HepG2 (cell line): ENCODE measurements around the gene FSIP1. TPM values are rescaled to one million over a fixed set of nuclear protein-coding genes. Genes with fewer than 3 reads are reported as not detected.

ENCODE experiments used
- ATAC-seq: fragments of 200-7000 bp; cut with Tn5 transposase; 3 replicates; pipeline ENCODE4 v1.9.1; 2020; ENCODE audit warnings: mild to moderate bottlenecking, moderate library complexity
- BruUV-seq: library from RNA; stranded (reverse); fragments of 400-500 nt; replicated peaks from 2 replicates; lab custom pipeline; 2021; lab: Mats Ljungman, UMichigan
- CTCF ChIA-PET: fragments of 300-600 bp; formaldehyde crosslinking; extraction: SDS; loops from one replicate; lab custom pipeline; 2021; ENCODE audit warnings: low total read pairs, inconsistent platforms, low intra/inter-chr PET ratio; lab: Yijun Ruan, JAX
- POLR2A ChIA-PET: fragments of 350-600 bp; sonication (Branson Sonifier 250); formaldehyde crosslinking; loops from one replicate; lab custom pipeline; 2020; ENCODE audit warnings: antibody characterized with exemption, inconsistent platforms; lab: Yijun Ruan, JAX
- DNase-seq: peaks from one replicate; pipeline ENCODE4 v3.0.0-alpha.2; 2015; ENCODE audit warnings: low spot score
- FAIRE-seq: peaks from 3 replicates; lab custom pipeline; 2011; peaks lifted over from hg19 to GRCh38; lab: Jason Lieb, UNC
- H2AFZ ChIP-seq: one replicate; pipeline ENCODE4 v1.6.1; 2011; ENCODE audit warnings: low read length, inconsistent platforms
- H3K27ac ChIP-seq: fragments of 300-600 bp; 3 replicates; pipeline ENCODE4 v1.8.0; 2011; ENCODE audit warnings: mixed run types, mild to moderate bottlenecking, mixed read lengths, low read length, inconsistent platforms; ENCODE audit not compliant: insufficient read depth; ENCODE audit errors: extremely low read length
- H3K27me3 ChIP-seq, 2 experiments: fragments of 200-600 bp in 1 of 2; 2 replicates in 1 of 2; 3 replicates in 1 of 2; pipeline versions ENCODE4 v1.6.0 to v1.8.0; 2011; ENCODE audit warnings: low read length in 2 of 2, mild to moderate bottlenecking in 2 of 2, moderate library complexity in 2 of 2, inconsistent platforms in 1 of 2; ENCODE audit not compliant: insufficient read depth in 2 of 2, control insufficient read depth in 1 of 2
- H3K36me3 ChIP-seq, 2 experiments: fragments of 200-600 bp in 1 of 2; replicated peaks in 1 of 2; 2 replicates in 1 of 2; 3 replicates in 1 of 2; pipeline versions ENCODE4 v1.5.1 to v1.8.0; 2011; ENCODE audit warnings: low read length in 2 of 2, inconsistent platforms in 1 of 2; ENCODE audit not compliant: insufficient read depth in 2 of 2, control insufficient read depth in 1 of 2
- H3K4me1 ChIP-seq: 2 replicates; pipeline ENCODE4 v1.5.1; 2012; ENCODE audit warnings: low read length, inconsistent platforms; ENCODE audit not compliant: insufficient read depth
- H3K4me2 ChIP-seq: 2 replicates; pipeline ENCODE4 v1.6.0; 2011; ENCODE audit warnings: low read depth, low read length, inconsistent platforms
- H3K4me3 ChIP-seq, 3 experiments: fragments of 200-600 bp in 1 of 3; sonication (generic), shearing (Covaris generic) in 1 of 3; replicated peaks in 1 of 3; 2 replicates each; pipeline ENCODE4 v1.5.1; 2011 to 2016; ENCODE audit warnings: low read length in 3 of 3, inconsistent platforms in 2 of 3, low read depth in 2 of 3, mild to moderate bottlenecking in 2 of 3, control low read depth in 1 of 3, mixed read lengths in 1 of 3; ENCODE audit not compliant: insufficient read depth in 1 of 3
- H3K79me2 ChIP-seq: one replicate; pipeline ENCODE4 v1.6.1; 2011; ENCODE audit warnings: low read length, inconsistent platforms; ENCODE audit not compliant: insufficient read depth
- H3K9ac ChIP-seq: 2 replicates; pipeline ENCODE4 v1.6.0; 2011; ENCODE audit warnings: mild to moderate bottlenecking, low read depth, low read length, inconsistent platforms; ENCODE audit not compliant: insufficient read depth
- H3K9me3 ChIP-seq: 2 replicates; pipeline ENCODE4 v1.5.1; 2012; ENCODE audit warnings: mild to moderate bottlenecking, low read length
- H4K20me1 ChIP-seq: 2 replicates; pipeline ENCODE4 v1.6.0; 2011; ENCODE audit warnings: inconsistent platforms, mild to moderate bottlenecking, low read length, moderate library complexity; ENCODE audit not compliant: insufficient read depth
- ATF7 ChIP-seq, 2 experiments: fragments of 450-650 bp in 1 of 2; sonication (generic) in 1 of 2; formaldehyde crosslinking in 1 of 2; IDR thresholded peaks; 2 replicates each; pipeline versions ENCODE4 v1.4.0 to v1.6.1; 2016 to 2020; ENCODE audit warnings: antibody characterized with exemption in 1 of 2, mild to moderate bottlenecking in 1 of 2, missing genetic modification reagents in 1 of 2
- CREB1 ChIP-seq, 2 experiments: fragments of 450-650 bp in 1 of 2; IDR thresholded peaks; 2 replicates each; pipeline ENCODE4 v1.6.1; 2016 to 2017; ENCODE audit warnings: control low read depth in 1 of 2, mild to moderate bottlenecking in 1 of 2, missing compliant biosample characterization in 1 of 2, missing genetic modification characterization in 1 of 2
- ESRRA ChIP-seq: sonication (generic); formaldehyde crosslinking; IDR thresholded peaks from 2 replicates; pipeline ENCODE4 v1.5.1; 2020; ENCODE audit warnings: mild to moderate bottlenecking, low read depth, missing genetic modification reagents
- GABPA ChIP-seq, 2 experiments: IDR thresholded peaks; 2 replicates each; pipeline ENCODE4 v1.6.1; 2011 to 2016; ENCODE audit warnings: low read depth in 2 of 2, low read length in 1 of 2, missing biosample characterization in 1 of 2, missing genetic modification characterization in 1 of 2
- NFYC ChIP-seq: IDR thresholded peaks from 2 replicates; pipeline ENCODE4 v1.6.1; 2016; ENCODE audit warnings: missing genetic modification reagents, missing compliant biosample characterization
- PATZ1 ChIP-seq: sonication (generic); formaldehyde crosslinking; IDR thresholded peaks from 2 replicates; pipeline ENCODE4 v1.4.0; 2020; ENCODE audit warnings: missing genetic modification reagents
- SP140L ChIP-seq: sonication (generic); formaldehyde crosslinking; IDR thresholded peaks from 2 replicates; pipeline ENCODE4 v1.4.0; 2020; ENCODE audit warnings: missing genetic modification reagents, borderline replicate concordance
- ZNF747 ChIP-seq: sonication (generic); formaldehyde crosslinking; IDR thresholded peaks from 2 replicates; pipeline ENCODE4 v1.8.1; 2023; ENCODE audit warnings: missing genetic modification reagents, mild to moderate bottlenecking, borderline replicate concordance
- WGBS: methylation state at CpG from one replicate; pipeline ENCODE4 v1.1.6; 2017; ENCODE audit warnings: low lambda C conversion rate; 5-methylcytosine and 5-hydroxymethylcytosine counted together
- in situ Hi-C: cut with HindIII; loops from 2 replicates; pipeline ENCODE4 v1.10.0; 2017; ENCODE audit warnings: low pct_unique_long_range_greater_than_20kb; ENCODE audit not compliant: extremely low pct_ligation_motif_present
- intact Hi-C: fragments of 100-400 bp; cut with micrococcal nuclease; formaldehyde crosslinking; loops from one replicate; pipeline ENCODE4 v1.10.0; 2022; ENCODE audit not compliant: unreplicated experiment
- polyA plus RNA-seq, 8 experiments: library from polyadenylated mRNA; depleted of rRNA in 3 of 8; stranded (reverse) in 7 of 8; unstranded in 1 of 8; fragments of >200 nt; fragmentation: Illumina TruSeq in 4 of 8; extraction: Trizol in 4 of 8; gene quantifications; 2 replicates each; pipeline versions ENCODE4 v1.2.1 to v1.2.3, GENCODE V29; 2011 to 2016; ENCODE audit warnings: low read depth in 4 of 8, missing spikeins in 1 of 8, mixed read lengths in 1 of 8; ENCODE audit not compliant: insufficient read depth in 1 of 8
- total RNA-seq, 5 experiments: library from RNA; depleted of rRNA; stranded (reverse); fragments of >200 nt; fragmentation: Illumina TruSeq; extraction: Trizol; gene quantifications; 2 replicates each; pipeline ENCODE4 v1.2.3, GENCODE V29; 2016; ENCODE audit warnings: low read depth in 1 of 5
- TF ChIP-seq, protein P1 (sequence below): sonication (generic); formaldehyde crosslinking; IDR thresholded peaks from 2 replicates; pipeline ENCODE4 v1.8.0; 2022; ENCODE audit warnings: mild to moderate bottlenecking, missing genetic modification reagents; ENCODE audit not compliant: insufficient replicate concordance

The FSIP1 gene
- total and polyA plus RNA-seq, 2 of the 13 experiments (the other 11 are each of a cell fraction or from before 2014, with no cell fraction given): 0.18 TPM; not detected in 1

- TF ChIP-seq, protein P1, sequence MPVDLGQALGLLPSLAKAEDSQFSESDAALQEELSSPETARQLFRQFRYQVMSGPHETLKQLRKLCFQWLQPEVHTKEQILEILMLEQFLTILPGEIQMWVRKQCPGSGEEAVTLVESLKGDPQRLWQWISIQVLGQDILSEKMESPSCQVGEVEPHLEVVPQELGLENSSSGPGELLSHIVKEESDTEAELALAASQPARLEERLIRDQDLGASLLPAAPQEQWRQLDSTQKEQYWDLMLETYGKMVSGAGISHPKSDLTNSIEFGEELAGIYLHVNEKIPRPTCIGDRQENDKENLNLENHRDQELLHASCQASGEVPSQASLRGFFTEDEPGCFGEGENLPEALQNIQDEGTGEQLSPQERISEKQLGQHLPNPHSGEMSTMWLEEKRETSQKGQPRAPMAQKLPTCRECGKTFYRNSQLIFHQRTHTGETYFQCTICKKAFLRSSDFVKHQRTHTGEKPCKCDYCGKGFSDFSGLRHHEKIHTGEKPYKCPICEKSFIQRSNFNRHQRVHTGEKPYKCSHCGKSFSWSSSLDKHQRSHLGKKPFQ: no peak
- TF ChIP-seq PATZ1 (CRISPR knock-in tag) (no peak), GABPA (IDR thresholded peaks at IDR 0.05; ENCODE audit: low read depth, low read length) (no peak), GABPA (CRISPR knock-in tag; IDR thresholded peaks at IDR 0.05; ENCODE audit: low read depth) (no peak), ESRRA (no peak), ZNF747 (CRISPR knock-in tag) (no peak), NFYC (CRISPR knock-in tag) (no peak)
Observed at GRCh38 chr15:39795486-39795885, 12.8 kb upstream of the FSIP1 start (continued).

DNA sequence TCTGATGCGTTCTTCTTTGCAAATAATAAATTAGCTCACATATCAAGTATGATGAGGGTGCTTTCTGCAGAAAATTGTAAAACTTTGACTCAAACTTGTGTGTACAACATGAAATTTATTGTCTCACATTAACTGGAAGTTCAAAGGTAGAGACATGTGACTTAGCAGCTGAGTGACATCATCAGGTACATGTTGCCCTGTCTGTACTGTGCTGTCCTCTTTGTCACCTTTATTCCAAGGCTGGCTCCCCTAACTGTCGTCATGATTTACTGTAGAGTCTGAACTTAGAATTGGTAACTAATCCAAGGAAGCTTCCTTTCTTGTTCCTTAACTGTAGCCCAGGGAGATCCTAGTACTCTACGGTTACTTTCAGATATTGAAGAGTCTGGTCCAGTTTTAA is 12.3 kb upstream of the FSIP1 start:
- ATAC-seq: no peak
- Histone ChIP-seq H3K4me1 (no peaks in the 10 kb centered on the region), H3K27ac (no peak overlapping the region), H3K4me2 (no peak overlapping the region), H3K27me3 (0 out of 5 replicates have a peak, but pooled peaks cover 0 to 6% of the 10 kb centered on the region in 2 experiments), H2AFZ (no peak overlapping the region), H3K79me2 (no peaks in the 10 kb centered on the region), H3K9me3 (no peaks in the 10 kb centered on the region), H3K36me3 (no peaks in the 10 kb centered on the region), H4K20me1 (no peaks in the 10 kb centered on the region), H3K9ac (no peak overlapping the region), H3K4me3 (no peak overlapping the region)
- BruUV-seq: no TSS peak
- TF ChIP-seq CREB1 (IDR thresholded peaks at IDR 0.05) (peak; percentile 52), CREB1 (CRISPR knock-in tag; IDR thresholded peaks at IDR 0.05) (no peak), ATF7 (IDR thresholded peaks at IDR 0.05) (peak; percentile 23; the same call in 1 of the 2 replicates), ATF7 (CRISPR knock-in tag; IDR thresholded peaks at IDR 0.05) (no peak), SP140L (CRISPR knock-in tag) (no peak)
- in situ Hi-C loops: no loop called here
- CTCF ChIA-PET: no interaction called here
- POLR2A ChIA-PET: no interaction called here
- intact Hi-C loops: no loop called here
- 60% methylated on average over 3 of the region's 3 CpGs for WGBS
- no peak for FAIRE-seq
- no peak for DNase-seq
